LNCaP clone FGC (cell line): ENCODE data around the gene ARHGAP23.
"Not testable (repeated sequence)": the region's sequence is repeated elsewhere in the genome, so short reads cannot be mapped to it uniquely, and the experiment has no call there.

ENCODE experiments used
- DNase-seq: peaks from one replicate; pipeline ENCODE4 v3.0.0-alpha.2; 2011; ENCODE audit warnings: low read depth
- H3K4me3 ChIP-seq: 2 replicates; pipeline ENCODE4 v1.5.1; 2011; ENCODE audit warnings: mild to moderate bottlenecking, low read depth, low read length, control low read depth
- CTCF ChIP-seq: IDR thresholded peaks from 2 replicates; pipeline ENCODE4 v1.5.1; 2012; ENCODE audit warnings: mild to moderate bottlenecking; ENCODE audit not compliant: control insufficient read depth, insufficient read depth; ENCODE audit errors: extremely low read depth

ARHGAP23 gene

DNA sequence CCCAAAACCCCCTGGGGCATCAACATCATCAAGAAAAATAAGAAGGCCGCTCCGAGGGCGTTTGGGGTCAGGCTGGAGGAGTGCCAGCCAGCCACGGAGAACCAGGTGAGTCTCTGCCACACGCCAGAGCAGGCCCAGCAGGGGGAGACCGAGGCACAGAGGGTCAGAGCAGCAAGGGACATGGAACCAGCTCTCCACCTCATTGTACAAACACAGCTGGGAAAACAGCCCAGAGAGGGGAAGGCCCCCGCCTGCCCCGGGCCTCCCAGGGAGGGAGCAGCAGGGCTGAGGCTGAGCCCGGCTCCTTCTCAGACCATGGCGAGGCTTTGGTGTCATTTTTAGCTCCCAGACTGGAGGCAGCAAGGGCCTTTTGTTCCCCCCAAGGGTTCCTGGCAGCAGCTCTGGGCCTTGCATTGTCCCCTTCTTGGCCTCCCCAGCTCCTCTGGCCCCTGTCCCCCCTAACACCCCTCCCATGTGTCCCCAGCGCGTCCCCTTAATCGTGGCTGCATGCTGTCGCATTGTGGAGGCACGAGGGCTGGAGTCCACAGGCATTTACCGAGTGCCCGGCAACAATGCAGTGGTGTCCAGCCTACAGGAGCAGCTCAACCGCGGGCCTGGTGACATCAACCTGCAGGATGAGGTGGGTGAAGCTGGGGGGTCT is 53.9 kb downstream of the ARHGAP23 start:
- 0 out of 2 replicates have a peak, but pooled peaks have one; percentile 13 for TF ChIP-seq CTCF
- not testable (repeated sequence) for H3K4me3 ChIP-seq, DNase-seq

GRCh38 chr17:38482700-38483043 is 54.4 kb downstream of the ARHGAP23 start:
- not testable (repeated sequence) for DNase-seq

GRCh38 chr17:38484242-38485145 is 56.2 kb downstream of the ARHGAP23 start:
- TF ChIP-seq CTCF, result peak; percentile 73
- H3K4me3 ChIP-seq, result not testable (repeated sequence)
- DNase-seq, result peak; percentile 11

More at GRCh38 chr17:38482700-38483043, 54.4 kb downstream of the ARHGAP23 start:
- not testable (repeated sequence) for H3K4me3 ChIP-seq

GRCh38 chr17:38485146-38485468 is 56.8 kb downstream of the ARHGAP23 start:
- no peak for TF ChIP-seq CTCF
- DNase-seq, result no peak
- no peak overlapping the region for H3K4me3 ChIP-seq

DNA sequence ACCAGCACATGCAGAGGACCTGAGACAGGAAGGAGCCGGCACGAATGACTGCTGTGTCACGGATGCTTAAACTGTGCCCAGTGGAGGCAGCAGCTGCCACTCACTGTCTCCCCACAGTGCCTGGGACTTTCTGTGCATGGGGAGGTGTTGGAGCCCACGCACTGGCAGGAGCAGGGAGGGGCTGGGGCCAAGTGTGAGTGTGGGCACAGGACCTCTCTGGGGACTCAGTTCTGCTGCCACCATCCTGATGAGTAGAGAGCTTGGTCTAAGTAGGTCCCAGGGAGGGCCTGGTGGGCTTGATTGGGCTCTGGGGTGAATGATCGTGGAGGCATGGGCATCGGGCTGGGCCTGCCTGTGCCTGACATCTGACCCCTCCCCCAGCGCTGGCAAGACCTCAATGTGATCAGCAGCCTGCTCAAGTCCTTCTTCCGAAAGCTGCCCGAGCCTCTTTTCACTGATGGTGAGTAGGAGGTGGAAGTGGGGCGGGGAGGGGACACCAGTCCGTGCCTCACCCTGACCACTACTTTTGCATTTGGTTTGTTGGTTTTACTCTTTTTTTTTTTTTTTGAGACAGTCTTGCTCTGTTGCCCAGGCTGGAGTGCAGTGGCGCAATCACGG is 57.5 kb downstream of the ARHGAP23 start:
- not testable (repeated sequence) for DNase-seq, H3K4me3 ChIP-seq

- not testable (repeated sequence) for H3K4me3 ChIP-seq, DNase-seq
Observed at GRCh38 chr17:38489774-38490173, 61.5 kb downstream of the ARHGAP23 start.

- DNase-seq, H3K4me3 ChIP-seq: not testable (repeated sequence)
Observed at GRCh38 chr17:38491346-38492066, 63.2 kb downstream of the ARHGAP23 start.

GRCh38 chr17:38492067-38493040 is 64.1 kb downstream of the ARHGAP23 start:
- DNase-seq, result peak; percentile 63
- TF ChIP-seq CTCF, result peak; percentile 64
- H3K4me3 ChIP-seq, result not testable (repeated sequence)

GRCh38 chr17:38494152-38494551 is 65.9 kb downstream of the ARHGAP23 start:
- H3K4me3 ChIP-seq, DNase-seq: not testable (repeated sequence)

DNA sequence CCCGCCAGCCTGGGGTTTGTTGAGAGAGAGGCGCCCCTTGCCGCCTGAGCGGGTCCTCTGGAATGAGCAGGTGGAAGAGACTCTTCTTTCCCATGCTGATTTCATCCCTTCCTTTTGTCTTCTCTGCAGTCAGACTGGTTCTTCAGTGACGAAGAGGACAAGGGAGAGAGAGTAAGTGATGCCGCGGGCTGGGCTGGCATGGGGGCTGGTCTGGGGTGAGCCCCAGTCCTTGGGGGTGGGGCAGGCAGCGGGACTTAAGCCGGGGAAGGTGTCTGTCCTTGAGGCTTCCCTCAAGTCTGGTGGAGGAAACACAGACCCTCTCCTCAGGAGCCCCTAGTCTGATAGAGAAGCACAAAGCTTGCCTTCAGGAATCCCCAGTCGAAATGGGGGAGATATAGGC is 69.4 kb downstream of the ARHGAP23 start:
- H3K4me3 ChIP-seq, DNase-seq: not testable (repeated sequence)
